ENCODE results near the gene INTS1.
"Not testable (repeated sequence)": the region's sequence is repeated elsewhere in the genome, so short reads cannot be mapped to it uniquely, and the experiment has no call there.

Gene INTS1

DNA sequence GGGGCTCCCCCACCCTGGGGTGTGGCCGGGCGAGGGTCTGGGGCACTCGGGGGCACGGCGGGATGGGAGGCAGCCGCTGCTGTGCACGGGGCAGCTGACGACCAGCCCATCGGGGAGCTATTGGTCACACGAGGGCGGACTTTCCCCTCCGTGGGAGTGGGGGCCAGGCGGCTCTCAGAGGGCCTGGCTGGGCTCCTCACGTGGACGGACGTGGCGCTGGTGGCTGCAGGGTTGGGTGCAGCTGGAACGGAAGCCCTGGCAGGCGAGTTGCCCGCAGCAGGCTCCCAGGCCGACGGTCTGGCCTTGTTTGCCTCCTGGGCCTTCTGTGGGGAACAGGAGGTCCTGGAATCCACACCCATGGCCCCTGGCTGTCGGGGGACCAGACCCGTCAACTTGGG lies 59.3 kb downstream of the INTS1 start:
- DNase-seq: no peak

- no peak for DNase-seq
Observed at GRCh38 chr7:1444214-1444924, 59.8 kb downstream of the INTS1 start.

GRCh38 chr7:1443587-1444200 lies 60.5 kb downstream of the INTS1 start:
- not testable (repeated sequence) for DNase-seq

DNA sequence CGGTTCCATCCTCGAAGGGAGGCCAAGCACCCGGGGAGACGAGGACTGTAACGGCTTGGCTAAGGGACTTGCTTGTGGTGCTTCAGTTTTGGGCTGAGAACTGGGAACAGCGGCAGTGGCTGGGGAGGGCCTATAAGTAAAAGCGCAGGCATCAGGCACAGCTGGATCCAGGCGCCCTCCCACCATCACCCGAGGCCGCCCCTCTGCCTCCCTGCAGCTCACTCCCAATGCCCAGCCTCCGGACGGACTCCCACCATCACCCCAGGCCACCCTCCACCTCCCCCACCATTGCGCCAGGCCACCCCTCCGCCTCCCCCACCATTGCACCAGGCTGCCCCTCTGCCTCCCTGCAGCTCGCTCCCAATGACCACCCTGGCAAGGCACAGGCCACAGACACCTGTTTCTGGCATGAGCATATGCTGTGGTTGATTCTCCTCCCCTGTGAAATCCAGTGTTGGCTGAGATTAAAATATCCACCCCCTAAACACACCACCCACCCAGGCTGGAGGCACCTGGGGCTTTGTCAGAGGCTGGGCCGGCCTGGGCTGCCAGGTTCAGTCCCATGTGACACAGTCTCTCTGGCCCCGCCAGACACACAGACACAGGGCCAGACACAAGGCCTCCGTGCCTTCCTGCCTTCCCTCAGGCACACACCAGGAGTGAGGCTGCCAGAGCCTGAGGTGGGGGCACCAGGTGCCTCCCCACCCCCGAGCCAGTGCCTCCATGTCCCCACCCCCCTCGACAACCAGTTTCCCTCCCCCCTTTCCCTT lies 61.6 kb downstream of the INTS1 start:
- no peak for DNase-seq

DNA sequence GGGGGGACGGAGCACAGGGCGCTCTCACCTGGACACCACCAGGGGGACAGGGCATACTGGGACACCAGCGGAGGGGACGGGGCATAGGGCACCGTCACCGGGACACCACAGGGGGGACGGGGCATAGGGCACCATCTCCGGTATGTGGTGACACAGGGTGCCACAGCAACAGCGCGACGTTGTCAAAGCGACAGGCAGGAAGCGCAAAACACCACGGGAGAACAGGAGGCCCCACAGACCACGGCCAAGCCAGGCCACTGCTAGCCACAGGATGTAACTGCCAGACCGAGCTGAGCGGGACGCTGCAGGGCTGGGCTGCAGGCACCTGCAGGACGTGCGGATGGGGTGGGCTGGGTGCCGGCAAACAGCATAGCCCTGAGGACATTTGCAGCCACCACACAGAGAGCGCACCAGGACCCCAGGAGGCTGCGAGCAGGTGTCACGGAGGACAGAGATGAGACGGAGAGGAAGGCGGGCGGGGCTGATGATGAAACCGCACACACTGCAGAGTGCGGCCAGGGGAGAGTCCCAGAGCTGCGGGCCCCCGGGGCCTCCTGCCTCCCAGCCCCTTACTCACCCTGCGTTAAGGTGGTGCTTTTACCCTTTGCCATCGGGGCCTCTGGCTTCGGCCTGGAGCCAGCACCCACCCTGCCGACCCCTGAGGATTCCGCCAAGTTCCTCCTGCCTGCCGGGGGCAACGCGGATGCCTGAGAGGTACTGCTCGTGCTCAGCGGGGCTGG lies 62.4 kb downstream of the INTS1 start:
- no peak for DNase-seq

- no peak for DNase-seq
Observed at GRCh38 chr7:1440620-1441019, 63.6 kb downstream of the INTS1 start.

- DNase-seq: no peak
Observed at GRCh38 chr7:1439373-1440363, 64.5 kb downstream of the INTS1 start.

DNA sequence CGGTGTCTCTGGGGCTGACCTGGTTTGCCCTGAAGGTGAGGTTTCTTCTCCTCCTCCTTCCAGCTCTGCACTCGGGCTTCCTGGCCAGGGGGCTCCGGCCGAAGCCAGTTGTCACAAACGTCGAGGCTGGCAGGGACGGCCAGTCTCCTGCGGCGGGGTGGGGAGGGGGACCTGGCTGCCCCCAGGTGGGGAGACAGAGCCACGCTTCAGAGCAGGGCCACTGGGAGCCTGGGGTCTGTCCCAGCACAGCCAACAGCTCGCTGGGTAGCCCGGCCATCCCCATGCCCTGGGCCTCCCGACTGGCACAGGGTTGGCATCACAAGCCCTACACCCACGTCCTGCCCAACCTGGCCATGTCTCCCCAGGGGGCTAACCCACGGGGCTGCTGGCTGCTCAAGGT lies 65.4 kb downstream of the INTS1 start:
- DNase-seq: no peak

DNA sequence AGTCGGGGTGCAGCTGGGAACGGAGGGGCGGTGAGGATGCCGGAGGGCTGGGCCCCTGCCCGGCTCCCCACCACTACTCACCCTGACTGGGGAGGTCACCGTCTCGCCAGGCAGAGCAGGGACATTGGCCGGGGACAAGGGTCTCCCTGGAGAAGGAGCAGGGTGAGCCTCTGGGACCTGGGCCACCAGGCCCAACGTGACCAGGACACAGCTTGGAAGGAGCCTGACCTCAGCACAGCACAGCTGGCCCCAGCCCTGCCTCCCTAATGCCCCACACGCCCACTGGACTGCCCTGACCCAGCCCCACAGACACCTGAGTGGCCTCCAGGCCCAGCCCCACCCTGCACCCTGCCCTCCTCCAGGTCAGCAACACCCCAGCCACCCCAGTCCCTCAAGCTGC lies 66.0 kb downstream of the INTS1 start:
- no peak for DNase-seq

- no peak for DNase-seq
Observed at GRCh38 chr7:1437155-1437880, 66.9 kb downstream of the INTS1 start.

DNA sequence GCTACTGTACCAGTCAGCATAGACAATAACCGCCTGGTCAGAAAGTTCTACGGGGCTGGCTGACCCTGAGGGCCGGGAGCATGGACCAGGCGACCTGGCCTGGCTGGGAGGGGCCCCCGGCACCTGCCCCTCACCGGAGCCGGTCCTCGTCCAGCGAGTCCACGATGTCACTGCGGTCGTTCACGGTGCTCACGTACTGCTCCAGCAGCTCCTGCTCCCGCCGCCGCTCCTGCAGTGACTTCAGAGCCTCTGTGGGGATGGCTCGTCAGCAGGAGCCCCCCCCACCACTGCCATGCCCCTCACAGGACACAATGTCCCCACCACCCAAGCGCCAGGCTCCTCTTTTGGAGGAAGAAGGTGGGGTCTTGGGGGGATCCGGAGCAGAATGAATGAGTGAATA lies 67.6 kb downstream of the INTS1 start:
- DNase-seq: no peak

DNA sequence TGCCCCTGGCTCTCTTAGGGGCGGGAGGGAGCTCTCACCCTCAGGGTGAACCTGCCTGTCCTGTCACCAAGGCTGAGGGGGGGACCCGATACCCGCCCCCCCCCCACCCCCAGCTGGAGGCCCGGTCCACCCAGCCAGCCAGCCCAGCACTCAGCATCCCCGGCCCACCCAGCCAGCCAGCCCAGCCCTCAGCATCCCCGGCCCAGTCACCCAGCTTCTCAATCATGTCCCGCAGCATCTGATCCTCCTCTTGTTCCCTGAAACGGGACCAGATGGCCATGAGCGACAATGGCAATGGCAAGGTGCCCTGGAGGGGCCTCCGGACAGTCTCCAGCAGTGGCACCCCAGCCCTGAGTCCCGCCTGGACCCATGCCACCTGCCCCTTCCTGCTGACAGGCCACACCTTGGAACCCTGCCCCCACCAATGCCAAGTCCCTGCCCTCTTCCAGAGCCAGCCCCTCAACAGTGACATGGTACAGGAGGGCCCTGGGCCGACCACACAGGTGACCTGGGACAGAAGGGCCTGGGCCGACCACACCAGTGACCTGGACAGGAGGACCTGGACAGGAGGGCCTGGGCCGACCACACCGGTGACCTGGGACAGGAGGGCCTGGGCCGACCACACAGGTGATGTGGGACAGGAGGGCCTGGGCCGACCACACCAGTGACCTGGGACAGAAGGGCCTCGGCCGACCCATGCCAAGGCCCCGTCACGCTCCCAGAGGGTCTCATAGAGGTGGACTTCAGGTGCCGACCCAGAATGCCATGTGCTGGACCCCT lies 69.1 kb downstream of the INTS1 start:
- DNase-seq: no peak

- DNase-seq: no peak
Observed at GRCh38 chr7:1434165-1434718, 69.9 kb downstream of the INTS1 start.

DNA sequence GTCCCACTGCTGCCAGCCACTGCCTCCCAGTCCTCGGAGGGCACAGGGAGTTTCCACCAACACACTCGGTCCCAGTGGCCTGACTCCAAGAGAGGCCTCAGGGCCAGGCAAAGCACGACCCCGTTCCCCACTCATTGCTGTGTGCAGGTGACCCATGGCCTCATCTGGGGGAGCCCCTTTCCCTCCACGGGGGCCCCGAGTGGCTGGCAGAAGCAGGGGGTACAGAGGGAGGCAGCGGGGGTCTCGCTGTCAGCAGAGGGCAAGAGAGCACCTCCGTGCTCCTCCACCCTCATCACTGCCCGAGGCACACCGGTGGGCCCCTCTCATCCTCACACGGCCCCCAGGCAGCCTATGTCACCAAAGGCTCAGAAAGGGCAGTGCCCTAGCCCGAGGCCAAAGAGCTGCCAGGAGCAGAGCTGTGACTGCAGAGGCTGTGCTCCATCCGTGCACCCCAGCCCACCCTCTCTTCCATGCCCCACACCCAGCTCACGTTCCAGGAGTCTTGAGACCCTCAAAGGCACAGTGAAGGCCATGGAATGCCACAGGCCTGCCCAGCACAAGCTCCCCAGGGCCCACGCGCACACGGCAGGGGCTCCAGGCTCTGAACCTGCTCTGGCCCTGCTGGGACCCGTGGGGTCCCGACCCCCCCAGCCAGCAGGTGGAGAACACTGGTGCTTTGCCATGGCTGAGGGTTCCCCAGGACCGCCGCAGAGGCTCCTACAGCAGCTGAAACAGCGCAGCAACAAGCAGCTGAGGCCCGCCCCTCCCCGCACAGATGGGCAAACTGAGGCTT lies 70.9 kb downstream of the INTS1 start:
- no peak for DNase-seq

- DNase-seq: no peak
Observed at GRCh38 chr7:1432411-1433082, 71.6 kb downstream of the INTS1 start.

DNA sequence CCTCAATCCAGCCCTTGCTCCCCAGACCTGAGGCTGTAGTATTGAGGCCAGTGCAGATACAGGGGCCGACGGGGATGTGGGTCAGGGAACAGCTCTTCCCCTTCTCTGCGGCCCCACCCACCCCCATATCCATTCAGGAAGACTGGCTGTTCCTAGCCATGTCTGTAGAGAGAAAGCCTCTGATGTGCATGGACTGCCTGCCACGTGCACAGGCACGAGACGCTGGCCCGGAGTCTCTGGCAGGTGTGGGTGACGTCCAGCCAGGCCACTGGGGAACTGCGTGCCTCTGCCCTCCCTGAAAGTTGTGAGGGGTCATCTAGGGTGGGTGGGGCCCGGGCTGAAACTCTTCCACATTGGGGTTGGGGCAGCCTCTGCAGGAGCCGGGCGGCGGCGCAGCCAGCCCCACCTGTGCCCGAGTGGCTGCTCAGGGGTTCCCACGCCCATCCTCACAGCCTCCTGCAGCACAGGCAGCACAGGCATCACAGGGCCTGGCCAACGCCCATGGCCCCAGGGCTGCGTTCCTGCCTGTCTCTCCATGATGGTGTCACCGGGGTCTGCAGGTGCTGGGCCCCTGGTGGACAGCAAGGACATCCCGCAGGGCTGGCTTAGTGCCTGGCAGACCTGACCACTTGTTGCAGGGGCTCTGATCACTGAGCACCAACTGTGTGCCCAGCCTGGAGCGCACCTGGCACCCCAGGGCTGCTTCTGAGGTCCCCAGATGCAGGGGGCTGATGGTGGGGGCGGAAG lies 72.4 kb downstream of the INTS1 start:
- no peak for DNase-seq

DNA sequence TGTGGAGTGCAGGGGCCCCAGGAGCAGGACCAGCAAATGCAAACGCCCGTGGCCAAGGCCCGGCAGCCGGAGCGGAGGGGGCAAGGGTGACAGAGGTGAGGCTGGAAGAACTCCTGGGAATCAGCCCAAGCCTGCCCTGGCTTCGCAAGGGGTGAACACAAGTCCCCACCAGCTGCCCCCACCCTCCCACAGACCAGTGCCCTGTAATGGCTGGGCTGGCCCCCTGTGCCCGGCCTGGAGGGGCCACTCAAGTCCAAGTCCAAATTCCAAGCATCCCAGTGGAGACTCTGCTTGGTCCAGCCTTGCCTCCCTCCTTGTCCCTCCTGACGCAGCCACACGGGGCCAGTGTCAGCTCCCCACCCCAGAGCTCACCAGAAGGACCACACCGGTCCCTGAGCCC lies 73.0 kb downstream of the INTS1 start:
- DNase-seq: no peak

Data from SHP77 treated with DMSO at 0.1 percent for 48 hours (cell line).